Measurements from ENCODE around the gene TNFAIP8.

- TF ChIP-seq ZNF317 (CRISPR knock-in tag; IDR thresholded peaks at IDR 0.05; ENCODE audit: borderline replicate concordance, low read depth) (no peak), ZNF138 (CRISPR knock-in tag; conservative IDR thresholded peaks at IDR 0.05) (no peak), CTCF (IDR thresholded peaks at IDR 0.05) (no peak)
Observed at GRCh38 chr5:119410448-119411159, 54.8 kb downstream of the TNFAIP8 start.

All from WTC11 (cell line).